Right atrium auricular region (tissue), 2 donors: ENCODE results near the gene PGAP3. TPM values are rescaled to one million over a fixed set of nuclear protein-coding genes. Genes with fewer than 3 reads are reported as not detected.
"Not testable (repeated sequence)": the region's sequence is repeated elsewhere in the genome, so short reads cannot be mapped to it uniquely, and the experiment has no call there.

Experiments used
- DNase-seq: peaks from one replicate; pipeline ENCODE4 v3.0.0-alpha.2; 2019; ENCODE audit warnings: low spot score
- H3K27ac ChIP-seq, 2 donors: fragments of 200-600 bp; sonication (generic); 1 replicate in 1 of 2; 2 replicates in 1 of 2; pipeline ENCODE4 v1.5.1; 2016 to 2019
- H3K27me3 ChIP-seq, 2 donors: fragments of 200-600 bp; sonication (generic); one replicate each; pipeline versions ENCODE4 v1.5.1 to v1.6.0; 2017 to 2019
- H3K36me3 ChIP-seq: fragments of 200-600 bp; sonication (generic); one replicate; pipeline ENCODE4 v1.5.1; 2016
- H3K4me1 ChIP-seq, 2 donors: fragments of 200-600 bp; sonication (generic); one replicate each; pipeline versions ENCODE4 v1.5.1 to v1.6.0; 2017 to 2019
- H3K4me3 ChIP-seq, 2 donors: fragments of 200-600 bp; sonication (generic); 1 replicate in 1 of 2; 2 replicates in 1 of 2; pipeline ENCODE4 v1.5.1; 2017 to 2019; ENCODE audit warnings: mild to moderate bottlenecking in 1 of 2, moderate library complexity in 1 of 2
- H3K9me3 ChIP-seq, 2 donors: fragments of 200-600 bp; sonication (generic); one replicate each; pipeline ENCODE4 v1.5.1; 2019
- total RNA-seq, 2 donors: library from RNA; depleted of rRNA; stranded (reverse); fragments of >200 nt; gene quantifications; one replicate each; pipeline ENCODE4 v1.1.0, GENCODE V29; 2016
- TF ChIP-seq, protein P1 (sequence below), 2 donors: fragments of 200-600 bp; sonication (generic); IDR thresholded peaks; one replicate each; pipeline ENCODE4 v1.5.1; 2019; ENCODE audit warnings: antibody characterized with exemption in 2 of 2

Gene PGAP3
- total RNA-seq, 2 donors from 2014 or later: 14.0 to 21.6 TPM

DNA sequence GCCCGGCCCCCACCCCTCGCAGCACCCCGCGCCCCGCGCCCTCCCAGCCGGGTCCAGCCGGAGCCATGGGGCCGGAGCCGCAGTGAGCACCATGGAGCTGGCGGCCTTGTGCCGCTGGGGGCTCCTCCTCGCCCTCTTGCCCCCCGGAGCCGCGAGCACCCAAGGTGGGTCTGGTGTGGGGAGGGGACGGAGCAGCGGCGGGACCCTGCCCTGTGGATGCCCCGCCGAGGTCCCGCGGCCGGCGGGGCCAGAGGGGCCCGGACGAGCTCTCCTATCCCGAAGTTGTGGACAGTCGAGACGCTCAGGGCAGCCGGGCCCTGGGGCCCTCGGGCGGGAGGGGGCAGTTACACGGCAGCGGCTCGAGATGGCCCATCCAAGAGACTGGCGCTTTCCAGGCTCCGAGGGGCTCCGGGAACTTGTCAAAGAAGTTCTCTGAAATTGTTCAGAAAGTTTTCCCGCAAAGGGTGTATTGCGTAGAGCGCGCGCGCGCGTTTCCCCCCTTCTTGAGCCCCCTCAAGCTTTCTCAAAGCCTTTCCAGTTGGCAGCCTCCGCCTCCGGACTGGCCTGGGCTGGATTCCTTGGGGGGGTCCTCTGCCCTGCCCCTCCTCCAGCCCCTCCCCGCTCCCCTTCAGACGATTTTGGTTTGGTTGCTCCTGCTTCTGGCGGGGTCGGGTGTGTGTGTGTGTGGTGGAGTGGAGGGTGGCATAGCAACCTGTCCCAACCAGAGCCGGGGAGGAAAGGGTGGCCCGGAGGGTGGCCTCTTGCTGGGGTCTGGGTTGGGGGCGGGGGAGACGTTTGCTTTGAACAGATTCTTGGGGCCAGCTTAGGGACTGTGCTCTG, 12.5 kb upstream of the PGAP3 start:
- Histone ChIP-seq H3K4me1 (peaks cover 0 to 56% of the 10 kb centered on the region in 2 donors), H3K27ac (peak overlapping the region; percentile 90 to 92), H3K9me3 (no peaks in the 10 kb centered on the region), H3K36me3 (no peaks in the 10 kb centered on the region), H3K4me3 (peak overlapping the region; percentile 93 to 99), H3K27me3 (no peaks in the 10 kb centered on the region)
- no peak for DNase-seq
- TF ChIP-seq, protein P1, sequence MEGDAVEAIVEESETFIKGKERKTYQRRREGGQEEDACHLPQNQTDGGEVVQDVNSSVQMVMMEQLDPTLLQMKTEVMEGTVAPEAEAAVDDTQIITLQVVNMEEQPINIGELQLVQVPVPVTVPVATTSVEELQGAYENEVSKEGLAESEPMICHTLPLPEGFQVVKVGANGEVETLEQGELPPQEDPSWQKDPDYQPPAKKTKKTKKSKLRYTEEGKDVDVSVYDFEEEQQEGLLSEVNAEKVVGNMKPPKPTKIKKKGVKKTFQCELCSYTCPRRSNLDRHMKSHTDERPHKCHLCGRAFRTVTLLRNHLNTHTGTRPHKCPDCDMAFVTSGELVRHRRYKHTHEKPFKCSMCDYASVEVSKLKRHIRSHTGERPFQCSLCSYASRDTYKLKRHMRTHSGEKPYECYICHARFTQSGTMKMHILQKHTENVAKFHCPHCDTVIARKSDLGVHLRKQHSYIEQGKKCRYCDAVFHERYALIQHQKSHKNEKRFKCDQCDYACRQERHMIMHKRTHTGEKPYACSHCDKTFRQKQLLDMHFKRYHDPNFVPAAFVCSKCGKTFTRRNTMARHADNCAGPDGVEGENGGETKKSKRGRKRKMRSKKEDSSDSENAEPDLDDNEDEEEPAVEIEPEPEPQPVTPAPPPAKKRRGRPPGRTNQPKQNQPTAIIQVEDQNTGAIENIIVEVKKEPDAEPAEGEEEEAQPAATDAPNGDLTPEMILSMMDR (IDR thresholded peaks at IDR 0.05): no peak

DNA sequence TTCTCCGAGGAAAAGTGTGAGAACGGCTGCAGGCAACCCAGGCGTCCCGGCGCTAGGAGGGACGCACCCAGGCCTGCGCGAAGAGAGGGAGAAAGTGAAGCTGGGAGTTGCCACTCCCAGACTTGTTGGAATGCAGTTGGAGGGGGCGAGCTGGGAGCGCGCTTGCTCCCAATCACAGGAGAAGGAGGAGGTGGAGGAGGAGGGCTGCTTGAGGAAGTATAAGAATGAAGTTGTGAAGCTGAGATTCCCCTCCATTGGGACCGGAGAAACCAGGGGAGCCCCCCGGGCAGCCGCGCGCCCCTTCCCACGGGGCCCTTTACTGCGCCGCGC, 11.9 kb upstream of the PGAP3 start, which contains the start of gene ERBB2:
Gene ERBB2, plus strand, starts transcription at position 247 of the 330 bp plus-strand sequence. CDS start 175 bp downstream, outside the sequence.
- Histone ChIP-seq H3K9me3 (no peaks in the 10 kb centered on the region), H3K4me1 (peaks cover 0 to 50% of the 10 kb centered on the region in 2 donors)
- DNase-seq: peak; percentile 85

DNA sequence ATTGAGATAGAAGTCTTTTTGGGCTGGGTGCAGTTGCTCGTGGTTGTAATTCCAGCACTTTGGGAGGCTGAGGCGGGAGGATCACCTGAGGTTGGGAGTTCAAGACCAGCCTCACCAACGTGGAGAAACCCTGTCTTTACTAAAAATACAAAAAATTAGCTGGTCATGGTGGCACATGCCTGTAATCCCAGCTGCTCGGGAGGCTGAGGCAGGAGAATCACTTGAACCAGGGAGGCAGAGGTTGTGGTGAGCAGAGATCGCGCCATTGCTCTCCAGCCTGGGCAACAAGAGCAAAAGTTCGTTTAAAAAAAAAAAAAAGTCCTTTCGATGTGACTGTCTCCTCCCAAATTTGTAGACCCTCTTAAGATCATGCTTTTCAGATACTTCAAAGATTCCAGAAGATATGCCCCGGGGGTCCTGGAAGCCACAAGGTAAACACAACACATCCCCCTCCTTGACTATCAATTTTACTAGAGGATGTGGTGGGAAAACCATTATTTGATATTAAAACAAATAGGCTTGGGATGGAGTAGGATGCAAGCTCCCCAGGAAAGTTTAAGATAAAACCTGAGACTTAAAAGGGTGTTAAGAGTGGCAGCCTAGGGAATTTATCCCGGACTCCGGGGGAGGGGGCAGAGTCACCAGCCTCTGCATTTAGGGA, 11.4 kb upstream of the PGAP3 start:
- H3K36me3 ChIP-seq, H3K27me3 ChIP-seq, H3K9me3 ChIP-seq, DNase-seq: not testable (repeated sequence)
- peaks cover 0 to 46% of the 10 kb centered on the region in 2 donors for H3K4me1 ChIP-seq
- H3K4me3 ChIP-seq: peak overlapping the region; percentile 93 to 99
- H3K27ac ChIP-seq: peak overlapping the region; percentile 90 to 92

More for the DNA sequence above, 11.9 kb upstream of the PGAP3 start, which contains the start of gene ERBB2:
- Histone ChIP-seq H3K4me3 (peak within 1 kb of the TSS; percentile 93 to 99), H3K27ac (peak within 1 kb of the TSS; percentile 90 to 92), H3K27me3 (no peaks in the 10 kb centered on the region), H3K36me3 (no peaks in the 10 kb centered on the region)
- TF ChIP-seq, protein P1 (IDR thresholded peaks at IDR 0.05): no peak

DNA sequence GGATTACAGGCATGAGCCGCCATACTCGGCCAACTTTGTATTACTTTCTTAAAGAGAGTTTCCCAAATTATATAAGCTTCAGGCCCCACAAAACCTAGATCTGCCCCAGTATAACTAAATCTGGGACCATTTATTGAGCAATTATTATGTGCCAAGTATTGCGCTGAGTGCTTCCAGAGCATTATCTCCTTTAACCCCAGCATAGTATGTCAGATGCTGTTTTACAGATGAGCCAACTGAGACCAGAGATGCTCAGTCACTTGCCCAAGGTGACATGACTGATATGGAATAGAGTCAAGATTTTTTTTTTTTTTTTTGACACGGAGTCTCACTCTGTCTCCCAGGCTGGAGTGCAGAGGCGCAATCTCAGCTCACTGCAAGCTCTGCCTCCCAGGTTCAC, 10.1 kb upstream of the PGAP3 start:
- no peaks in the 10 kb centered on the region for H3K27me3 ChIP-seq
- peaks cover 0 to 32% of the 10 kb centered on the region in 2 donors for H3K4me1 ChIP-seq
- no peak overlapping the region for H3K4me3 ChIP-seq
- no peak overlapping the region for H3K27ac ChIP-seq
- DNase-seq: no peak
- no peaks in the 10 kb centered on the region for H3K9me3 ChIP-seq
- no peaks in the 10 kb centered on the region for H3K36me3 ChIP-seq
- TF ChIP-seq, protein P1 (IDR thresholded peaks at IDR 0.05): no peak

DNA sequence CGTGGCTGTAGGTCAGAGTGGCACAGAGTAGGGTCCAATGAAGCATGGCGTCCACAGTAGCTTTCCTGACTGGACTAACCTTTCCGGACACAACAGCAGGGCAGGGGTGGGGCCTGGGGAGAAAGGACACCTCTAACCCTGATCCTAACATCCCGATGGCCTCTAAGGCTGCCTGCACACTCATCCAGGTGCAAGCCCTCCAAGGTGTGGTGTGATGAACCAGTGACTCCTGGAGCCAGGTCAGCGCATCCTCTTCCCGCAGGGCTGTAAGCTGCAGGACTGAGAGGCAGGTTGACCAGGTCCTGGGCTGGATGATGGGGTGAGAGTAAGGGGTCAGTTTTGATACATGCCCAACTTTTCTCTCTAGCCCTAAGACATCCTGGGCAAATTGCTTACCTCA, 8.9 kb upstream of the PGAP3 start:
- DNase-seq: no peak
- no peaks in the 10 kb centered on the region for H3K9me3 ChIP-seq
- no peak overlapping the region for H3K4me3 ChIP-seq
- H3K27ac ChIP-seq: no peak overlapping the region
- no peaks in the 10 kb centered on the region for H3K27me3 ChIP-seq
- TF ChIP-seq, protein P1 (IDR thresholded peaks at IDR 0.05): no peak
- no peaks in the 10 kb centered on the region for H3K36me3 ChIP-seq
- peaks cover 0 to 20% of the 10 kb centered on the region in 2 donors for H3K4me1 ChIP-seq

DNA sequence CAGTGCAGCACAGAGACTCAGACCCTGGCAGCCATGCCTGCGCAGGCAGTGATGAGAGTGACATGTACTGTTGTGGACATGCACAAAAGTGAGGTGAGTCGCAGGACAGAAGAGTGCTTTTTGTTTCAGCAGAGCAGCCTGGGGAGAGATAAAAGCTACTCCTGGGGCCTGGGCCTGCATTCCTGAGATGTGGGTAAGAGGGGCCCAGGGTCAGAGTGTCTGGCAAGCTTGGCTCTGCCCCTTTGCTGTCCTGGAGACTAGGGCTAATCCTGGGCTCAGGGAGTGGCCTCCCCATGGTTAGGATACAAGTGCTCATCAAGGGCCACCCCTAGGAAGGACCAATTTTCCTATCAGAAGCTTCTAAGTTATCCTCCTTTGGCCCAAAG, 7.2 kb upstream of the PGAP3 start:
- no peaks in the 10 kb centered on the region for H3K27me3 ChIP-seq
- TF ChIP-seq, protein P1 (IDR thresholded peaks at IDR 0.05): no peak
- peaks cover 0 to 8% of the 10 kb centered on the region in 2 donors for H3K4me1 ChIP-seq
- DNase-seq: no peak
- H3K9me3 ChIP-seq: no peaks in the 10 kb centered on the region
- H3K36me3 ChIP-seq: no peaks in the 10 kb centered on the region
- no peak overlapping the region for H3K27ac ChIP-seq
- H3K4me3 ChIP-seq: no peak overlapping the region
